Epithelial cell of proximal tubule (primary cell): ENCODE results near the gene ADAMTSL1. TPM values are rescaled to one million over a fixed set of nuclear protein-coding genes. Genes with fewer than 3 reads are reported as not detected.

Experiments
- DNase-seq: peaks from one replicate; pipeline ENCODE4 v3.0.0-alpha.2; 2011; ENCODE audit warnings: low read depth
- H3K4me3 ChIP-seq: 2 replicates; pipeline ENCODE4 v1.5.1; 2011; ENCODE audit warnings: low read depth, mild to moderate bottlenecking, low read length
- total RNA-seq: library from RNA; depleted of rRNA; stranded (reverse); fragments of >200 nt; gene quantifications from 2 replicates; pipeline ENCODE4 v1.2.3, GENCODE V29; 2015
- TF ChIP-seq, protein P1 (sequence below): conservative IDR thresholded peaks from 2 replicates; pipeline ENCODE4 v1.5.1; 2012; ENCODE audit warnings: low read depth, mild to moderate bottlenecking, low read length

The ADAMTSL1 gene
- total RNA-seq, 1 donor from 2014 or later, result 2.8 TPM

DNA sequence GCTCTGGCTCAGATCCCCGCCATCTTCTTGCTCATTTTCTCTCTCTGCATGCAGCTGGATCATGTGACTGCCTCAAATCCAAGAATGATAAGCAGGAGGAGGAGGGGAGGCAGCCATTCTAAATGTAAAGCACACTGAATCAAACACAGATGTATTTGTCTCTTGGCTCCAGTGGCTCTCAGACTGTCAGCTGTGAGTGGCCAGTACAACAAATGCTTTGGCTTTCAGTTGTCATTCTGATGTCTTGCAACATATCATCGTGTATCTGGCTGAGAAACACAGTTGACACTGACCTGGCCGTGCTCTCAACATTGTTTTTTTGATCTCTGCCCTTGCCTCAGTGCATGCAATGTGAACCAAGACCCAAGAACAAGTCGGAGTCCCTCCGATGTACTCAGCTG is 233.1 kb downstream of the ADAMTSL1 start:
- DNase-seq, result no peak
- TF ChIP-seq, protein P1, sequence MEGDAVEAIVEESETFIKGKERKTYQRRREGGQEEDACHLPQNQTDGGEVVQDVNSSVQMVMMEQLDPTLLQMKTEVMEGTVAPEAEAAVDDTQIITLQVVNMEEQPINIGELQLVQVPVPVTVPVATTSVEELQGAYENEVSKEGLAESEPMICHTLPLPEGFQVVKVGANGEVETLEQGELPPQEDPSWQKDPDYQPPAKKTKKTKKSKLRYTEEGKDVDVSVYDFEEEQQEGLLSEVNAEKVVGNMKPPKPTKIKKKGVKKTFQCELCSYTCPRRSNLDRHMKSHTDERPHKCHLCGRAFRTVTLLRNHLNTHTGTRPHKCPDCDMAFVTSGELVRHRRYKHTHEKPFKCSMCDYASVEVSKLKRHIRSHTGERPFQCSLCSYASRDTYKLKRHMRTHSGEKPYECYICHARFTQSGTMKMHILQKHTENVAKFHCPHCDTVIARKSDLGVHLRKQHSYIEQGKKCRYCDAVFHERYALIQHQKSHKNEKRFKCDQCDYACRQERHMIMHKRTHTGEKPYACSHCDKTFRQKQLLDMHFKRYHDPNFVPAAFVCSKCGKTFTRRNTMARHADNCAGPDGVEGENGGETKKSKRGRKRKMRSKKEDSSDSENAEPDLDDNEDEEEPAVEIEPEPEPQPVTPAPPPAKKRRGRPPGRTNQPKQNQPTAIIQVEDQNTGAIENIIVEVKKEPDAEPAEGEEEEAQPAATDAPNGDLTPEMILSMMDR, result no peak
- H3K4me3 ChIP-seq, result no peak overlapping the region

DNA sequence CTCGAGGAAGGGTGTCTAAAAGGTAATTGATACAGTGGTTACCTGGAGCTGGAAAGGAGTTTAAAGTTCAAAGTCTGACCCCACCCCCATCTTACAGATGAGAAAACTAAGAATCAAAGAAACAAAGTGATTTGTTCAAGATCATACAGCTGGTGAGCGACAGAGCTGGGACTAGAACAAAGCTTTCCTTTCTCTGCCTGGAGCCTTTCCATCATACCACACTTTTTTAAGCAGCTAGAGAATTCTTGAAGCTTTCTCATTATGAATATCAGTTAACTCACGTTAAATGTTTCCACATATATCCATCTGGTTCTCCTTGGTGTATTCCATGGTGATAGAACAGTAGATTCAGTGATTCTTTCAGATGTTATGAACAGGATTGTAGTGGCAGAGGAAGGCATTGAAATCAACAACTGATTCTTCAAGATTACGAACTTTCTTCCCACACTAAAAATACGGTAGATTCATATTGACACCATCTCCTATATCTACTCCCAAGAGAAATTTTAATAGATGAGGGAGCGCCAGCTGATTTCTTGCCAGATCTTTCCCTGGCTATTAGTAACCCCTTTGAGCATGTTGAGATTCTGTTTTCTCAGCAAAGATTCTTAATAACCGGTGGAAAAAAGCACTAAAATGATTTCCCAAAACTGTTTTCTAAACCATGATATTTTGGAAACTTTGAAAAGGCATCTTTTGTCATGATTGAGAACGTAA is 233.7 kb downstream of the ADAMTSL1 start:
- DNase-seq, result no peak
- H3K4me3 ChIP-seq, result no peak overlapping the region
- TF ChIP-seq, protein P1, result no peak

DNA sequence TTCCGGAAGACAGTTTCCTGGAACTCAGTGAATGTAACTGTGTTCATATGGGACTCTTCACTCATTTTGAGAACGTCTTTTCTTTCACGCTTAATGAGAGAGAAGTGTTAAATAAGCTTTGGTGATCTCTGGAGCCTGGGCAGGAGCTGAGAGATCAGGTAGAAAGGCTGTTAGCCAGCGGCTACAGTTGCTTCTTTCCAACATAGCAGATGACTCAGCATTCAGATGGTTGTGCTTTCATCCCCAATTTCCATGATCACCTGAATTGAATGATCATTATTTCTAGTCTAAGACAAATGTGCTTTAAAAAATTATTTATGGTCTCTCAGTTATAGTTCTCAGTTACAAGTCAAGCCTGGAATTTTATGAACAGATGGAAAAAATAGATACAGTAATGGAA is 234.5 kb downstream of the ADAMTSL1 start:
- DNase-seq, result no peak
- TF ChIP-seq, protein P1, result no peak
- no peak overlapping the region for H3K4me3 ChIP-seq

DNA sequence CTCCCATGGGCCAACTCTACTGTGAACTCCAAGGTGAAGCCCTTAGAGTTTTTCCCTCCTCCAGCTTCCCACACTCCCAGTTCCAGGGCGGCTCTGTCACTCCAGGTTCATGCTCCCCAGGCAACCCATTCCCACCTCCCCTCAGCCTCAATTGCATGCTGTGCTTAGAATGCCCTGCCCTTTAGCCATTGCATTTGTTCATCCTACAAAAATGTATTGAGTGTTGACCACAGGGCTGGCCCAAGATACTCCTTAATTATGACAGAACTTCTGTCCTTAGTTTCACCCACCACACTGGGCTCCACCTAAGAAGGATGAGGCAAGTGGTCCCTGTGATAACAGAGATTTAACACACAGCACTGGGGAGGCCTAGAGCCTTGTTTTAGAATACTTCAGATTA is 236.1 kb downstream of the ADAMTSL1 start:
- TF ChIP-seq, protein P1, result no peak
- DNase-seq, result no peak

DNA sequence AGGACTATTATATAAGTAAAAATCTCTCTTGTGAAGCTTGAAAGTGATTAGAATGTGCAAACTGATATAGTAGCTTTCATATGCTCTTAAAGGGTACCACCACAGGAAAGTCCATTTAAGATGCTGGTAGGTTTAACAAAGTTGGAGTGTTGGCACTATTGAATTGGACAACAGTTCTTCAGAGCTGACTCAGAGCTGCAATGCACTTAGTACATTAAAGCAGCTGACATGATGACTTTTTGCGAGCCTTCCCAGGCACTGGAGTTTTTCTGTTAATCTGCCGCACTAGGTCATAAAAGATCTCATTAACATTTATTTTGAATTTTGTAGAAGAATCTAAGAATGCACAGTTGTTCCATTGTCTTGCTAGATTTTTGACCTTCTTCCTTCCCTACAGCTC is 243.8 kb downstream of the ADAMTSL1 start:
- no peak for DNase-seq
- TF ChIP-seq, protein P1, result no peak
- no peak overlapping the region for H3K4me3 ChIP-seq

More for the DNA sequence above, 236.1 kb downstream of the ADAMTSL1 start:
- H3K4me3 ChIP-seq, result no peak overlapping the region

DNA sequence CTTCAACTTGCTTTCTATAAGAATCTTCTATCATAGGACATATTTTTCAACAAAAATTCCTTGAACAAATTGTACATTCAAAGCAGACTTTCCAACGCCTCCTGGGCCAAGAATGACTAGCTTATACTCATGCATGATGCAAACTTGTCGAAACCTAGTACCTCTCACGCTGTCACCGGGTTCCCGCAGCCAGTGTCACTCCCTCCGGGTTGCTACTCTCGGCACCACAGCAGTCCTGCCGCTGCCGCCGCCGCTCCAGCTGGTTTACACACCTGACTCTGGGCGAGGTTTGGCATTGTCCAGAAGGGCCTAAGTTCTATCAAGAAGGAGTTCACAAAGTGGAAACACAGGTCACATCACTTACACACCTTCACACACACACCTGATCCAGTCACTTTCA is 244.4 kb downstream of the ADAMTSL1 start:
- H3K4me3 ChIP-seq, result no peak overlapping the region
- TF ChIP-seq, protein P1, result no peak
- no peak for DNase-seq

DNA sequence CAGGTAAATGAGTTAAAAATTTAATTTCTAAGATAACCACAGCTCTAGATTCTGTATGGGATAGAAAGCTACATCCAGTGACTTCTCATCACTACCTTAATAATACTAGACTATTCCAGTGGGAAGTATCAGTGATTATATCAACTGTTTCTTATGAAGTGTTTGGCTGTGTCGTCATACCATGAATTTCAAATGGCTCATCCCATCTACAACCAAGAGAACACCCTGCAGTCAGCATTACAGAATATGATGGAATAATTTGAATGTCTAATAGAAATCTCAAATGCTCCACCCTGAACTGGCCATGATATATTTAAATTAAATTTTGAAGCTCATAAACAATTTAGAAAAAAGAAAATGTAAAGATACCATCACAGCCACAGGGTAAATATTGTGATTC is 245.0 kb downstream of the ADAMTSL1 start:
- DNase-seq, result no peak
- TF ChIP-seq, protein P1, result no peak
- no peak overlapping the region for H3K4me3 ChIP-seq
